ENCODE data around the gene RNASE3.
"Not testable (repeated sequence)": the region's sequence is repeated elsewhere in the genome, so short reads cannot be mapped to it uniquely, and the experiment has no call there.

The RNASE3 gene

GRCh38 chr14:20919038-20919756 lies 28.0 kb downstream of the RNASE3 start:
- DNase-seq, result not testable (repeated sequence)

DNA sequence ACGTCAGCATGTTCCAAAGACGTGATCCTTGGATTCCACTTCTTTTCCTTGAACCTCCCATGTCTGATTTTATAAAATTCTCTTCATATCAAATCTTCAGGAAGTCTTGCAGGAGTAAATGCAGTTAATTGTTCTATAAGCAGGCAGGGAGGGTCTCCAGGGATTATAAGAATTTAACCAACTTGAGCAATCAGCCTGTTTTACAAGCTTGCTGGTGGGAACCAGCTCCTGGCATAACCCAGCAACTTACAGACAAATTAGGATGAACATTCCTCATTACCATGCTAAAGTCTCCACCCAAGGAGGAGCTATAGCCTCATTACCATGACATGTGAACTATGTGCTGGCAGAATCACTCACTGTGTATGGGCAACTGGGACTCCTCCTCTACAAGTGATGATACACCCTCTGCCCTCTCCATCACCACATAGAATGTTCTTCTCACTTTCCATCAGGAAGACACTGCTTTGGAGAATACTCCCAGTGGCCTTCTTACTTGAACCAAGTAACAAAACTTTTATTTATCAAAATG lies 32.6 kb downstream of the RNASE3 start:
- not testable (repeated sequence) for DNase-seq

DNA sequence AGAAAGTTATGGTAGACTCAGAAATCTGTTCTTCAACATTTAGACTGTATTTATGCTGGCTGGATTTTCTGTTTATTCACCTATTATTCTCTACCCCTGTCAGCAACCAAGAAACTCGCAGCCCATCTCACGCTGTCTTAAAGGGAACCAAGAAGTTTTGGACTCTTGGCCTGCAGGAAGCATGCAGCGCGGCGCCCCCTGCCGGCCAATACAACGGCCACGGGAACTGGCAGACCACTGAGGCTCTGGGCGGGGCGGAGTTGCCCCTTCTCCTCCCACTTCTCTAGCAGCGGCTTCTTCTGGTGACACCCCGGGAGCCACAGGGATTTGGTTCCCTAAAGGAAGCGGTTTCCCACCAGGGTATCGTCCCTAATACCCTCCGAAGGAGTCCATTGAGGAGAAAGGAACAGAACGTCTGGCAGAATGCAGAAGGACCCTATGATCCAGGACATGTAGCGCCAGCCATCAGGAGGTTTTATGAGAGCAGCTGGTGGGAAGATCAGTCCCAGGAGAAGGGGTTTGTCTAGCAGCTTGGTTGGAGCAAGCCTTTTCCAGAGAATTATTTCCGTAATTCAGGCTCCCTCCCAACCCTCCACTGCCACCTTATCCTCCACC lies 43.1 kb downstream of the RNASE3 start:
- DNase-seq, result peak; percentile 6

DNA sequence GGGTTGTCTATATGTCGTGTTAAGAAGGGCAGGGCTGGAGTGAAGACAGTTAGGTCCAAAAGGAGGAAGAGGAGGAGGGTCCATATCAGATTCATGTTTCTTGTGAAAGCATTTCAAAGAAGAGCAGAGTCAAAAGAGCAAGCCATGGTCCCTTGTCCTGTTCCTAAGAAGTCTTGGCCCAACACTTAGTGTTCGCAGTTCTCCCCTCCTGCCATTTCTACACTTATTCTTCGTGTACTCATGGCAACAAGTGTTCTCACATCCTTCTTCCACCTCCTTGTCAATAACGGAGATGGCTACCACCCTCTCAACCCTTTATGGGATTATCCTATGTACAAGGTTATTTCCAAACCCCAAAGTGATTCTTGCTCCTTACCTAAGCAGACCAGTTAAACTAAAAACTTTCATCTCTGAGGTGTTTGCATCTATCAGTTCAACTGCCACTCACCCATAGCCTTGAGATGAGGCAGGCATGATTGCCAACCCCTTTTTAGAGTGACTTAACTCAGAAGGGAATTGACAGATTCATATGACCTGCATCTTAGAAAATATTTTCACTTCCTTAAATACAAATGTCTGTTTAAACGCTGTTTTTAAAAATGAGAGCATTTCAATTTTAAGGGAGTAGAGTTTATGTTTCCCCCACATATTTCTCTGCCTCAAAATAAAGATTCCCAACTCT lies 44.3 kb downstream of the RNASE3 start:
- no peak for DNase-seq
